GM23338 (cell line): Measurements from ENCODE around the gene TRPM1.

Source experiments
- CREB1 ChIP-seq: fragments of 250-450 bp; sonication (Bioruptor Pico); IDR thresholded peaks from 2 replicates; pipeline ENCODE4 v1.5.0; 2020; ENCODE audit warnings: low read depth, mild to moderate bottlenecking, moderate library complexity
- EZH2 ChIP-seq: fragments of 200-600 bp; sonication (generic); IDR thresholded peaks from one replicate; pipeline ENCODE4 v1.8.0; 2017; ENCODE audit warnings: antibody characterized with exemption, mild to moderate bottlenecking, low read depth; ENCODE audit not compliant: unreplicated experiment
- EZH2phosphoT487 ChIP-seq: fragments of 200-600 bp; sonication (generic); IDR thresholded peaks from one replicate; pipeline ENCODE4 v1.8.1; 2018; ENCODE audit warnings: antibody characterized with exemption; ENCODE audit not compliant: unreplicated experiment
- JUNB ChIP-seq: IDR thresholded peaks from one replicate; pipeline ENCODE4 v1.6.1; 2016; ENCODE audit warnings: antibody characterized with exemption; ENCODE audit not compliant: unreplicated experiment
- NANOG ChIP-seq: IDR thresholded peaks from 2 replicates; pipeline ENCODE4 v1.6.1; 2016; ENCODE audit warnings: antibody characterized with exemption, borderline replicate concordance
- POLR2AphosphoS5 ChIP-seq: IDR thresholded peaks from 2 replicates; pipeline ENCODE4 v1.6.1; 2016; ENCODE audit warnings: antibody characterized with exemption, low read depth
- ZNF114 ChIP-seq: fragments of 250-450 bp; sonication (Bioruptor Pico); IDR thresholded peaks from 2 replicates; pipeline ENCODE4 v1.5.0; 2020; ENCODE audit warnings: mild to moderate bottlenecking, moderate library complexity
- ZNF331 ChIP-seq: fragments of 250-450 bp; sonication (Bioruptor Pico); IDR thresholded peaks from 2 replicates; pipeline ENCODE4 v1.5.0; 2020; ENCODE audit warnings: low read depth, mild to moderate bottlenecking, moderate library complexity
- TF ChIP-seq, protein P1 (sequence below), 2 experiments: fragments of 200-600 bp in 1 of 2; sonication (generic) in 1 of 2; conservative IDR thresholded peaks; 2 replicates each; pipeline versions ENCODE4 v1.5.1 to v1.6.1; 2016 to 2017; ENCODE audit warnings: antibody characterized with exemption in 2 of 2, low read depth in 2 of 2, mild to moderate bottlenecking in 2 of 2, moderate library complexity in 1 of 2
- TF ChIP-seq, protein P2 (sequence below): IDR thresholded peaks from one replicate; pipeline ENCODE4 v1.6.1; 2018; ENCODE audit warnings: antibody characterized with exemption; ENCODE audit not compliant: unreplicated experiment
- TF ChIP-seq, protein P3 (sequence below): IDR thresholded peaks from 2 replicates; pipeline ENCODE4 v1.6.1; 2016; ENCODE audit warnings: antibody characterized with exemption
- TF ChIP-seq, protein P4 (sequence below): fragments of 250-450 bp; sonication (Bioruptor Pico); IDR thresholded peaks from 2 replicates; pipeline ENCODE4 v1.5.0; 2020; ENCODE audit warnings: mild to moderate bottlenecking, moderate library complexity

DNA sequence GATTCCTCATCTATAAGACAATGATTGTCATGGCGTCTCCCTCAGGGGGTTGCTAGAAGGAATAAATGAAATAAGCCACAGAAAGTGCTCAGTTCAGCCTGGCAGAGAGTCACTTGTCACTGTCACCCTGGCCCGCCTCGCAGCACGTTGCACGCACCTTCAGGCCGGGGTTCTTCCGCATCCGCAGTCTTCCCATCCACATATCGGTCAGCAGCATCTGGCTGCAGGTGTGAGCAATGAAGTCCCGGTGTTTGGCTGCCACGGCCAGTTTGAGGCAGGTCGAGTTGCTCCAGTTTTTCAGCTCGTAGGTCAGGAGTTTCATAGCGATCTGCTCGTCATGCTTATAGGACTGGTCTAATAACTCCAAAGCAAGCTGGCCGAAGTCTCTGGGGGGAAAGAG, 61.6 kb downstream of the TRPM1 start:
- TF ChIP-seq, protein P1, sequence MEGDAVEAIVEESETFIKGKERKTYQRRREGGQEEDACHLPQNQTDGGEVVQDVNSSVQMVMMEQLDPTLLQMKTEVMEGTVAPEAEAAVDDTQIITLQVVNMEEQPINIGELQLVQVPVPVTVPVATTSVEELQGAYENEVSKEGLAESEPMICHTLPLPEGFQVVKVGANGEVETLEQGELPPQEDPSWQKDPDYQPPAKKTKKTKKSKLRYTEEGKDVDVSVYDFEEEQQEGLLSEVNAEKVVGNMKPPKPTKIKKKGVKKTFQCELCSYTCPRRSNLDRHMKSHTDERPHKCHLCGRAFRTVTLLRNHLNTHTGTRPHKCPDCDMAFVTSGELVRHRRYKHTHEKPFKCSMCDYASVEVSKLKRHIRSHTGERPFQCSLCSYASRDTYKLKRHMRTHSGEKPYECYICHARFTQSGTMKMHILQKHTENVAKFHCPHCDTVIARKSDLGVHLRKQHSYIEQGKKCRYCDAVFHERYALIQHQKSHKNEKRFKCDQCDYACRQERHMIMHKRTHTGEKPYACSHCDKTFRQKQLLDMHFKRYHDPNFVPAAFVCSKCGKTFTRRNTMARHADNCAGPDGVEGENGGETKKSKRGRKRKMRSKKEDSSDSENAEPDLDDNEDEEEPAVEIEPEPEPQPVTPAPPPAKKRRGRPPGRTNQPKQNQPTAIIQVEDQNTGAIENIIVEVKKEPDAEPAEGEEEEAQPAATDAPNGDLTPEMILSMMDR (conservative IDR thresholded peaks at IDR 0.05; ENCODE audit: low read depth in 2 of 2): no peak
- TF ChIP-seq CREB1 (CRISPR knock-in tag) (no peak), EZH2 (no peak), EZH2phosphoT487 (no peak), NANOG (no peak), POLR2AphosphoS5 (no peak), ZNF331 (CRISPR knock-in tag) (no peak), JUNB (no peak), ZNF114 (CRISPR knock-in tag) (no peak)
- TF ChIP-seq, protein P2, sequence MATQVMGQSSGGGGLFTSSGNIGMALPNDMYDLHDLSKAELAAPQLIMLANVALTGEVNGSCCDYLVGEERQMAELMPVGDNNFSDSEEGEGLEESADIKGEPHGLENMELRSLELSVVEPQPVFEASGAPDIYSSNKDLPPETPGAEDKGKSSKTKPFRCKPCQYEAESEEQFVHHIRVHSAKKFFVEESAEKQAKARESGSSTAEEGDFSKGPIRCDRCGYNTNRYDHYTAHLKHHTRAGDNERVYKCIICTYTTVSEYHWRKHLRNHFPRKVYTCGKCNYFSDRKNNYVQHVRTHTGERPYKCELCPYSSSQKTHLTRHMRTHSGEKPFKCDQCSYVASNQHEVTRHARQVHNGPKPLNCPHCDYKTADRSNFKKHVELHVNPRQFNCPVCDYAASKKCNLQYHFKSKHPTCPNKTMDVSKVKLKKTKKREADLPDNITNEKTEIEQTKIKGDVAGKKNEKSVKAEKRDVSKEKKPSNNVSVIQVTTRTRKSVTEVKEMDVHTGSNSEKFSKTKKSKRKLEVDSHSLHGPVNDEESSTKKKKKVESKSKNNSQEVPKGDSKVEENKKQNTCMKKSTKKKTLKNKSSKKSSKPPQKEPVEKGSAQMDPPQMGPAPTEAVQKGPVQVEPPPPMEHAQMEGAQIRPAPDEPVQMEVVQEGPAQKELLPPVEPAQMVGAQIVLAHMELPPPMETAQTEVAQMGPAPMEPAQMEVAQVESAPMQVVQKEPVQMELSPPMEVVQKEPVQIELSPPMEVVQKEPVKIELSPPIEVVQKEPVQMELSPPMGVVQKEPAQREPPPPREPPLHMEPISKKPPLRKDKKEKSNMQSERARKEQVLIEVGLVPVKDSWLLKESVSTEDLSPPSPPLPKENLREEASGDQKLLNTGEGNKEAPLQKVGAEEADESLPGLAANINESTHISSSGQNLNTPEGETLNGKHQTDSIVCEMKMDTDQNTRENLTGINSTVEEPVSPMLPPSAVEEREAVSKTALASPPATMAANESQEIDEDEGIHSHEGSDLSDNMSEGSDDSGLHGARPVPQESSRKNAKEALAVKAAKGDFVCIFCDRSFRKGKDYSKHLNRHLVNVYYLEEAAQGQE: no peak
- TF ChIP-seq, protein P3, sequence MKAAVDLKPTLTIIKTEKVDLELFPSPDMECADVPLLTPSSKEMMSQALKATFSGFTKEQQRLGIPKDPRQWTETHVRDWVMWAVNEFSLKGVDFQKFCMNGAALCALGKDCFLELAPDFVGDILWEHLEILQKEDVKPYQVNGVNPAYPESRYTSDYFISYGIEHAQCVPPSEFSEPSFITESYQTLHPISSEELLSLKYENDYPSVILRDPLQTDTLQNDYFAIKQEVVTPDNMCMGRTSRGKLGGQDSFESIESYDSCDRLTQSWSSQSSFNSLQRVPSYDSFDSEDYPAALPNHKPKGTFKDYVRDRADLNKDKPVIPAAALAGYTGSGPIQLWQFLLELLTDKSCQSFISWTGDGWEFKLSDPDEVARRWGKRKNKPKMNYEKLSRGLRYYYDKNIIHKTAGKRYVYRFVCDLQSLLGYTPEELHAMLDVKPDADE: no peak
- TF ChIP-seq, protein P4, sequence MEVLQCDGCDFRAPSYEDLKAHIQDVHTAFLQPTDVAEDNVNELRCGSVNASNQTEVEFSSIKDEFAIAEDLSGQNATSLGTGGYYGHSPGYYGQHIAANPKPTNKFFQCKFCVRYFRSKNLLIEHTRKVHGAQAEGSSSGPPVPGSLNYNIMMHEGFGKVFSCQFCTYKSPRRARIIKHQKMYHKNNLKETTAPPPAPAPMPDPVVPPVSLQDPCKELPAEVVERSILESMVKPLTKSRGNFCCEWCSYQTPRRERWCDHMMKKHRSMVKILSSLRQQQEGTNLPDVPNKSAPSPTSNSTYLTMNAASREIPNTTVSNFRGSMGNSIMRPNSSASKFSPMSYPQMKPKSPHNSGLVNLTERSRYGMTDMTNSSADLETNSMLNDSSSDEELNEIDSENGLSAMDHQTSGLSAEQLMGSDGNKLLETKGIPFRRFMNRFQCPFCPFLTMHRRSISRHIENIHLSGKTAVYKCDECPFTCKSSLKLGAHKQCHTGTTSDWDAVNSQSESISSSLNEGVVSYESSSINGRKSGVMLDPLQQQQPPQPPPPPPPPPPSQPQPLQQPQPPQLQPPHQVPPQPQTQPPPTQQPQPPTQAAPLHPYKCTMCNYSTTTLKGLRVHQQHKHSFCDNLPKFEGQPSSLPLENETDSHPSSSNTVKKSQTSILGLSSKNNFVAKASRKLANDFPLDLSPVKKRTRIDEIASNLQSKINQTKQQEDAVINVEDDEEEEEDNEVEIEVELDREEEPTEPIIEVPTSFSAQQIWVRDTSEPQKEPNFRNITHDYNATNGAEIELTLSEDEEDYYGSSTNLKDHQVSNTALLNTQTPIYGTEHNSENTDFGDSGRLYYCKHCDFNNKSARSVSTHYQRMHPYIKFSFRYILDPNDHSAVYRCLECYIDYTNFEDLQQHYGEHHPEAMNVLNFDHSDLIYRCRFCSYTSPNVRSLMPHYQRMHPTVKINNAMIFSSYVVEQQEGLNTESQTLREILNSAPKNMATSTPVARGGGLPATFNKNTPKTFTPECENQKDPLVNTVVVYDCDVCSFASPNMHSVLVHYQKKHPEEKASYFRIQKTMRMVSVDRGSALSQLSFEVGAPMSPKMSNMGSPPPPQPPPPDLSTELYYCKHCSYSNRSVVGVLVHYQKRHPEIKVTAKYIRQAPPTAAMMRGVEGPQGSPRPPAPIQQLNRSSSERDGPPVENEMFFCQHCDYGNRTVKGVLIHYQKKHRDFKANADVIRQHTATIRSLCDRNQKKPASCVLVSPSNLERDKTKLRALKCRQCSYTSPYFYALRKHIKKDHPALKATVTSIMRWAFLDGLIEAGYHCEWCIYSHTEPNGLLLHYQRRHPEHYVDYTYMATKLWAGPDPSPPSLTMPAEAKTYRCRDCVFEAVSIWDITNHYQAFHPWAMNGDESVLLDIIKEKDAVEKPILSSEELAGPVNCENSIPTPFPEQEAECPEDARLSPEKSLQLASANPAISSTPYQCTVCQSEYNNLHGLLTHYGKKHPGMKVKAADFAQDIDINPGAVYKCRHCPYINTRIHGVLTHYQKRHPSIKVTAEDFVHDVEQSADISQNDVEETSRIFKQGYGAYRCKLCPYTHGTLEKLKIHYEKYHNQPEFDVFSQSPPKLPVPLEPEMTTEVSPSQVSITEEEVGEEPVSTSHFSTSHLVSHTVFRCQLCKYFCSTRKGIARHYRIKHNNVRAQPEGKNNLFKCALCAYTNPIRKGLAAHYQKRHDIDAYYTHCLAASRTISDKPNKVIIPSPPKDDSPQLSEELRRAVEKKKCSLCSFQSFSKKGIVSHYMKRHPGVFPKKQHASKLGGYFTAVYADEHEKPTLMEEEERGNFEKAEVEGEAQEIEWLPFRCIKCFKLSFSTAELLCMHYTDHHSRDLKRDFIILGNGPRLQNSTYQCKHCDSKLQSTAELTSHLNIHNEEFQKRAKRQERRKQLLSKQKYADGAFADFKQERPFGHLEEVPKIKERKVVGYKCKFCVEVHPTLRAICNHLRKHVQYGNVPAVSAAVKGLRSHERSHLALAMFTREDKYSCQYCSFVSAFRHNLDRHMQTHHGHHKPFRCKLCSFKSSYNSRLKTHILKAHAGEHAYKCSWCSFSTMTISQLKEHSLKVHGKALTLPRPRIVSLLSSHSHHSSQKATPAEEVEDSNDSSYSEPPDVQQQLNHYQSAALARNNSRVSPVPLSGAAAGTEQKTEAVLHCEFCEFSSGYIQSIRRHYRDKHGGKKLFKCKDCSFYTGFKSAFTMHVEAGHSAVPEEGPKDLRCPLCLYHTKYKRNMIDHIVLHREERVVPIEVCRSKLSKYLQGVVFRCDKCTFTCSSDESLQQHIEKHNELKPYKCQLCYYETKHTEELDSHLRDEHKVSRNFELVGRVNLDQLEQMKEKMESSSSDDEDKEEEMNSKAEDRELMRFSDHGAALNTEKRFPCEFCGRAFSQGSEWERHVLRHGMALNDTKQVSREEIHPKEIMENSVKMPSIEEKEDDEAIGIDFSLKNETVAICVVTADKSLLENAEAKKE (CRISPR knock-in tag): no peak
